ENCODE data around the gene DELE1.

The DELE1 gene

DNA sequence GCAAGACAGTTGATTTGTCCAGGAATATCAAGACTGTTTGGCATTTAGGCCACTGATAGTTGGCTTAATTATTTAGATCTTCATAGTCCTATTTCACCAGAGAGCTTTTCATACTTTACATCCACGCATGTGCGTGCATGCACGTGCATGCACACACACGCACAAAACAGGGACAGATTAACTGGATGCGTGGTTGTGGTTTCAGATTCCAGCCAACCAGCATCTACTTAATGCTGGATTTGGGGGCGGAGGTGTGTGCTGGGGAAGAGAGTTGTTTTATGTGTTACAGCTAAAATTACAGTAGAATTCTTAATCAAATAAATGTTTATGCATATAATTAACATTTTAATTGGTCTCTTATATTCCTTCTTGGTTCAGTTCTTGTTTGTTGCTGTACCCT lies 52.5 kb downstream of the DELE1 start:
- no peak for DNase-seq (ENCODE audit: low read depth, low spot score)
- ChIA-PET POLR2A (no interaction called here), CTCF (interaction anchor here (1.0 to 5.8 kb wide), 11 partner anchors 7 to 284 kb away, joined by 3 to 70 read pairs (median 5); partner anchors contain the start of gene RNF14)
- no peak for TF ChIP-seq CTCF (IDR thresholded peaks at IDR 0.05; ENCODE audit: insufficient read depth, low read length, missing control alignments)
- no peak overlapping the region for H3K4me3 ChIP-seq (ENCODE audit: low read depth, low read length)

GRCh38 chr5:141978389-141978788 lies 54.7 kb downstream of the DELE1 start:
- H3K4me3 ChIP-seq (ENCODE audit: low read depth, low read length) = no peak overlapping the region
- POLR2A ChIA-PET = interaction anchor here (1.7 kb wide), 1 partner anchor 9 kb away, joined by 4 read pairs; the partner anchor contains the start of gene RNF14
- CTCF ChIA-PET = interaction anchor here (1.2 to 5.8 kb wide), 4 partner anchors 9 to 33 kb away, joined by 4 to 70 read pairs (median 32); partner anchors contain the start of gene RNF14
- no peak for TF ChIP-seq CTCF (IDR thresholded peaks at IDR 0.05; ENCODE audit: insufficient read depth, low read length, missing control alignments)
- DNase-seq (ENCODE audit: low read depth, low spot score) = no peak

- POLR2A ChIA-PET = no interaction called here
- CTCF ChIA-PET = no interaction called here
- no peak for DNase-seq (ENCODE audit: low read depth, low spot score)
- H3K4me3 ChIP-seq (ENCODE audit: low read depth, low read length) = no peak overlapping the region
- no peak for TF ChIP-seq CTCF (IDR thresholded peaks at IDR 0.05; ENCODE audit: insufficient read depth, low read length, missing control alignments)
These were observed 59.0 kb downstream of the DELE1 start for GRCh38 chr5:141982626-141983025.

- CTCF ChIA-PET = interaction anchor here (0.9 to 14.0 kb wide), 8 partner anchors 9 to 321 kb away, joined by 3 to 226 read pairs (median 8); partner anchors contain the start of gene RNF14
- no peak for TF ChIP-seq CTCF (IDR thresholded peaks at IDR 0.05; ENCODE audit: insufficient read depth, low read length, missing control alignments)
These were observed 62.4 kb downstream of the DELE1 start for GRCh38 chr5:141986072-141986471.

DNA sequence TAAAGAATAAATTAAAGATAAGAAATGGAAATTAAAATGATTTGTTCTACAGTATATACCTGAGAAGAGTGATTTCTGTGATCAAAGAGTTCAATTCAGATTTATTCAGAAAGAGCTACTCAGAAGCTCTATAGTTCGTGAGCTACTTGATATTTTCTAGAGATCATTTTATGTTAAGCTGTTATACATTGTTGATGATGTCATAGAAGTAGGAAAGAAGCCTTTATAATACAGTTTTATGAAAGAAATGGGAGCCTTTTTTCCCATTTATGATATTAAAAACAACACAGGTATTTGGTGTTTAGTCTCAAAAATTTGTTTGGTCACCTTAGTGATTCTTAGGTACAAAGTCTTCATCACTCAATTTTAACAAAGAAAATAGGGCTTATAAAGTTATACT lies 66.0 kb downstream of the DELE1 start:
- TF ChIP-seq CTCF (IDR thresholded peaks at IDR 0.05; ENCODE audit: insufficient read depth, low read length, missing control alignments) = no peak
- ChIA-PET POLR2A (no interaction called here), CTCF (interaction anchor here (0.7 to 14.0 kb wide), 13 partner anchors 12 to 298 kb away, joined by 3 to 226 read pairs (median 5); partner anchors contain the start of genes GNPDA1 and RNF14)
- DNase-seq (ENCODE audit: low read depth, low spot score) = no peak
- H3K4me3 ChIP-seq (ENCODE audit: low read depth, low read length) = no peak overlapping the region

More at GRCh38 chr5:141986072-141986471, 62.4 kb downstream of the DELE1 start:
- H3K4me3 ChIP-seq (ENCODE audit: low read depth, low read length) = no peak overlapping the region
- no peak for DNase-seq (ENCODE audit: low read depth, low spot score)
- POLR2A ChIA-PET = interaction anchor here (1.8 kb wide), 1 partner anchor 17 kb away, joined by 7 read pairs; the partner anchor contains the start of gene RNF14
